Epithelial cell of proximal tubule (primary cell): ENCODE data around the gene TLE2. TPM values are rescaled to one million over a fixed set of nuclear protein-coding genes. Genes with fewer than 3 reads are reported as not detected.

Source experiments
- DNase-seq: peaks from one replicate; pipeline ENCODE4 v3.0.0-alpha.2; 2011; ENCODE audit warnings: low read depth
- H3K4me3 ChIP-seq: 2 replicates; pipeline ENCODE4 v1.5.1; 2011; ENCODE audit warnings: low read depth, mild to moderate bottlenecking, low read length
- CTCF ChIP-seq: conservative IDR thresholded peaks from 2 replicates; pipeline ENCODE4 v1.5.1; 2012; ENCODE audit warnings: low read depth, mild to moderate bottlenecking, low read length
- total RNA-seq: library from RNA; depleted of rRNA; stranded (reverse); fragments of >200 nt; gene quantifications from 2 replicates; pipeline ENCODE4 v1.2.3, GENCODE V29; 2015

TLE2 gene
- total RNA-seq, 1 donor from 2014 or later: 2.9 TPM

DNA sequence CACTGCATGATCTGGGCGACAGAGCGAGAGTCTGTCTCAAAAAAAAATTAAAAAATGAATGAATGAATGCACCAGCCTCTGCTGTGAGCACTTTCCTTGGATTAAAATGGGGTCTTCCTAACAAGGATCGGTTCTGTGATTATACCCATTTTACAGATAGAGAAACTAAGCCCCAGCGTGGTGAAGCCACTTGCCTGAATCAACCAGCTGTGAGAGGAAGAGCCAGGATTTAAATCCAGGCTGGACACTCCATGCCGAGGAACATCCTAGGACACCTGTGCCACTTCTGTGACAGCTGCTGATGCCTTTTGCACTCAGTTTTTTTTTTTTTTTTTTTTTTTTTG lies 19.1 kb upstream of the TLE2 start:
- no peak for DNase-seq
- no peak for TF ChIP-seq CTCF
- H3K4me3 ChIP-seq: no peak overlapping the region

DNA sequence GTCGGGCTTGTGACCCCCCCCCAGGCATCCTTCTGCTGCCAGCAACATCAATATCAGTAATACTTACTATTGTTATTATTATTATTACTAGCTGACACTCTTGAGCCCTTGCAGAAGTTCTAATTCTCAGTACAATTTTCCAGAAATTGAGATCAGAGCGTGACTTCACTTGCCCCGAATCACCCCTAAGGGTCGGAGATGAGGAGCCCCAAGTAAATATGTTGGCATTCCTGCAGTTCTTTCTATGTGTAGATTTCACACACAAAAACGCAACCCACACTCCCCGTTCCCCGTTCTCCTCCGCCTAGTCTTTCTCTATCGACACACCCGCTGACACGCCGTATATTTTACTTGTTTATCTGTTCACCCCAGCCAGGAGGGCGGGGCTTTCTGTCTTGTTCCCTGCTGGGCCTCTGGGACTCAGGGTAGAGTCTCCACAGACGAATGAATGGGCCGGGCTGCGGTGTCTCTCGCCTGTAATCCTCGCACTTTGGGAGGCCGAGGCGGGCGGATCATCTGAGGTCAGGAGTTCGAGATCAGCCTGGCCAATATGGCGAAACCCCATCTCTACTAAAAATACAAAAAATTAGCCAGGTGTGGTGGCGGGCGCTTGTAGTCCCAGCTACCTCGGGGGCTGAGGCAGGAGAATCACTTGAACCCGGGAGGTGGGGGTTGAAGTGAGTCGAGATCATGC lies 18.6 kb upstream of the TLE2 start:
- DNase-seq: no peak
- TF ChIP-seq CTCF: no peak
- no peak overlapping the region for H3K4me3 ChIP-seq

GRCh38 chr19:3046698-3047495 lies 17.8 kb upstream of the TLE2 start:
- H3K4me3 ChIP-seq: no peak overlapping the region
- TF ChIP-seq CTCF: no peak
- no peak for DNase-seq

- no peak for DNase-seq
- no peak for TF ChIP-seq CTCF
- no peak overlapping the region for H3K4me3 ChIP-seq
Measured at GRCh38 chr19:3045885-3046697, 17.0 kb upstream of the TLE2 start.

DNA sequence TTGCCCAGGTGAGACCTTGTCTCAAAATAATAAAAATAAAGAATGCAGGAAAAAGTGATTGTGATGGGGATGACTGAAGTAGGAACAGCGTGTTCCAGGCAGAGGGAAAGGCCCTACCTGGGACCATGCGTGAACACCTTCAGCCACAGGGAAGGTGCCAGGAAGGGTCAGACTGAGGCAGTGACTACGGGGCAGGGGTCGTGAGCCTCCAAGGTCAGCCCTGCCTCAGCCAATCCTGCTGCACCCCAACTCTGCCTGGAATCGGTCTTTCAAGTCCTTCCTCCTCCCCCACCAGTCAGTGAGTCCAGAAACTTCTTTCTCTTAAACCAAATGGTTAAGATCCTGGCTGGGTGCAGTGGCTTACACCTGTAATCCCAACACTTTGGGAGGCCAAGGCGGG lies 16.1 kb upstream of the TLE2 start:
- no peak for DNase-seq
- no peak overlapping the region for H3K4me3 ChIP-seq
- TF ChIP-seq CTCF: no peak

DNA sequence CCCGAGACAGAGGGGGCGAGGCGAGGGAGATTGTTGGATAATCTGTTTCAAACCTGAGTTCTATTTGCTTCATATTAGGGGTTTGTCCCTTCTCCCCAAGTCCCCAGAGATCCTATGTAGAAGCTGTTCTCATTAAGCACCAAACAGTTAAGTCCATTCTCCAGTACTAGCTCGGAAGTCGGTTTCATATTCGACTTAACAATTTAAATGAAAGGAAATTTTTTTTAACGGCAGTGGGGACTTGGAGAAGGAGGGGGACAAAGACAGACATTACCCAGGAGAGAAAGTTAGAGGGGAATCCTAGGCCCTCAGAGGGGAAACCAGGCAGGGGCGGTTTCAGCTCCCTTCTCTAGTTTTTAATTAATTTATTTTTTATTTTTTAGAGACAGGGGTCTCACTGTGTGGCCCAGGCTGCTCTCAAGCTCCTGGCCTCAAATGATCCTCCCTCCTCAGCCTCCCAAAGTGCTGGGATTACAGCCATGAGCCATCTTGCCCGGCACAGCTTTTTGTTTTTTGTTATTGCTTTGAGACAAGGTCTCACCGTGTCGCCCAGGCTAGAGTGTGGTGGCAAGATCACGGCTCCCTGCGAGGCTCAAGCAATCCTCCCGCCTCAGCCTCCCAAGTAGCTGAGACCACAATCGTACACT lies 13.7 kb upstream of the TLE2 start:
- no peak overlapping the region for H3K4me3 ChIP-seq
- no peak for DNase-seq
- no peak for TF ChIP-seq CTCF
